Subcutaneous abdominal adipose tissue (tissue), 5 donors: ENCODE data around the gene ANKFN1.

Source experiments
- H3K27ac ChIP-seq: one replicate; pipeline ENCODE4 v1.7.0; 2013; ENCODE audit warnings: low read depth, mild to moderate bottlenecking, inconsistent platforms, low read length, moderate library complexity
- H3K27me3 ChIP-seq, 5 donors: one replicate each; pipeline ENCODE4 v1.7.0; 2013; ENCODE audit warnings: low read length in 5 of 5, inconsistent platforms in 1 of 5; ENCODE audit not compliant: control insufficient read depth in 5 of 5, insufficient read depth in 4 of 5
- H3K36me3 ChIP-seq, 5 donors: one replicate each; pipeline ENCODE4 v1.7.0; 2013; ENCODE audit warnings: low read length in 5 of 5; ENCODE audit not compliant: control insufficient read depth in 5 of 5, insufficient read depth in 5 of 5
- H3K4me1 ChIP-seq, 5 donors: one replicate each; pipeline ENCODE4 v1.7.0; 2013; ENCODE audit warnings: low read length in 5 of 5, mild to moderate bottlenecking in 3 of 5, moderate library complexity in 1 of 5; ENCODE audit not compliant: control insufficient read depth in 5 of 5, insufficient read depth in 5 of 5
- H3K4me3 ChIP-seq, 5 donors: one replicate each; pipeline ENCODE4 v1.7.0; 2013; ENCODE audit warnings: low read length in 5 of 5, low read depth in 1 of 5
- H3K9ac ChIP-seq, 5 donors: one replicate each; pipeline ENCODE4 v1.7.0; 2013; ENCODE audit warnings: low read length in 5 of 5, mild to moderate bottlenecking in 4 of 5, moderate library complexity in 3 of 5
- H3K9me3 ChIP-seq, 5 donors: one replicate each; pipeline ENCODE4 v1.7.0; 2013; ENCODE audit warnings: low read length in 5 of 5; ENCODE audit not compliant: control insufficient read depth in 5 of 5
- donor health status: healthy.
- donor health status: healthy.
- donor health status: healthy.
- donor health status: healthy.
- donor health status: healthy.

The ANKFN1 gene

GRCh38 chr17:56176091-56176490, 22.8 kb downstream of the ANKFN1 start:
- no peaks in the 10 kb centered on the region for H3K36me3 ChIP-seq
- no peaks in the 10 kb centered on the region for H3K27me3 ChIP-seq
- H3K27ac ChIP-seq: no peak overlapping the region
- H3K9ac ChIP-seq: no peak overlapping the region
- H3K4me1 ChIP-seq: no peaks in the 10 kb centered on the region
- H3K4me3 ChIP-seq: no peak overlapping the region
- no peaks in the 10 kb centered on the region for H3K9me3 ChIP-seq

DNA sequence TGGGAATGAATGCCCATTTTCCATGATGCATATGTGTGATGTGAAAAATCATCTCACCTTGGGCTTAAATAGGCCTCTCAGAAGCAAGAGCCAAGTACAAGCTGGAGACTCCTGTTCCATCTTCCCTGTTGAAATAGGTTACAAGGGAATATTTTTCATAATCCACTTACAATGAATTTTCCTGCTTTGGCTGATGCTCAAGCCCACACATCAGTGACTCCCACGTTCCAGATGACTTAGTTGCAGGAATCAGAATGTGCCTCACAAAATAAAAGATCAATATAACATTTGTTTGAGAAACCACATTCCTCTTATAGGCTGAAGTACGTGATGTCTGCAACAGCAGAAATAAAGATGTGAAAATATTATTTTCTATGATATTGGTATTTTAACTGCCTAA, 24.1 kb downstream of the ANKFN1 start:
- H3K9ac ChIP-seq: no peak overlapping the region
- no peaks in the 10 kb centered on the region for H3K36me3 ChIP-seq

DNA sequence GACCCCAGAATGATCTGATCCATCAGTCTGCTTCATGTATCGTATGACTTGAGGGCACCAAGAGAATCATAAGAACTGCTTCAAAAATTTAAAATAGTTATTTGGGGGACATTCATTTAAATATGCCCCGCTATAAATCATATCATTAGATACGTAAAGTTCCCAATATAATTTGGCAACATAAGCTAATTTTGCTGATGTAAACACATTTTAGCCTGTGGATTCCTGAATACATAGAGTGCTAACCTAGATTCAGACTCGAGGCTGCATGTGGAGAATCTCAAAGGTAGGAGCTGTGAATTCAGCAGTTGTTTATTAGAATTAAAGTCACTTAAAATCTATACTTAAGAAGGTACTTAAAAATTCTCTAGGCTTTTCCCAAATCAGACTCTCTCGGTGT, 24.9 kb downstream of the ANKFN1 start:
- Histone ChIP-seq H3K4me3 (no peak overlapping the region), H3K9me3 (no peaks in the 10 kb centered on the region), H3K36me3 (no peaks in the 10 kb centered on the region), H3K9ac (no peak overlapping the region), H3K27me3 (no peaks in the 10 kb centered on the region), H3K4me1 (no peaks in the 10 kb centered on the region), H3K27ac (no peak overlapping the region)

More for the DNA sequence above, 24.1 kb downstream of the ANKFN1 start:
- H3K4me3 ChIP-seq: no peak overlapping the region
- H3K9me3 ChIP-seq: no peaks in the 10 kb centered on the region
- H3K4me1 ChIP-seq: no peaks in the 10 kb centered on the region
- H3K27me3 ChIP-seq: no peaks in the 10 kb centered on the region
- no peak overlapping the region for H3K27ac ChIP-seq

DNA sequence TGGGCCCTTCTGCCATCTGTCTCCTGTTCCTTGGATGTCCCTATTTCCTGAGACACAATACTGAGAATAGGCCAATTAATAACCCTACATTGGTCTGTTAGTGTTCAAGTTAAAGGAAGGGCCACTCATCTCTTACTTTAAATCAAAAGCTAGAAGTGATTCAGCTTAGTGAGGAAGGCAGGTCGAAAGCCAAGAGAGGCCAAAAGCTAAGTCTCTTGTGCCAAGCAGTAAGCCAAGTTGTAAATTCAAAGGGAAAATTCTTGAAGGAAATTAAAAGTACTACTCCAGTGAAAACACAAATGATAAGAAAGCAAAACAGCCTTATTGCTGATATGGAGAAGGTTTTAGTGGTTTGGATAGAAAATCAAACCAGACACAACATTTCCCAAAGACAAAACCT, 28.8 kb downstream of the ANKFN1 start:
- H3K27ac ChIP-seq: no peak overlapping the region
- H3K27me3 ChIP-seq: no peaks in the 10 kb centered on the region
- peaks cover 0 to 2% (median 0%) of the 10 kb centered on the region in 5 donors for H3K4me1 ChIP-seq
- H3K4me3 ChIP-seq: no peak overlapping the region
- H3K9ac ChIP-seq: no peak overlapping the region
- H3K36me3 ChIP-seq: no peaks in the 10 kb centered on the region
- H3K9me3 ChIP-seq: no peaks in the 10 kb centered on the region

- H3K27me3 ChIP-seq: no peaks in the 10 kb centered on the region
- H3K27ac ChIP-seq: no peak overlapping the region
- no peaks in the 10 kb centered on the region for H3K36me3 ChIP-seq
- H3K9me3 ChIP-seq: no peaks in the 10 kb centered on the region
- H3K9ac ChIP-seq: no peak overlapping the region
- peaks cover 0 to 2% (median 0%) of the 10 kb centered on the region in 5 donors for H3K4me1 ChIP-seq
- H3K4me3 ChIP-seq: no peak overlapping the region
Measured at GRCh38 chr17:56184650-56185049, 31.4 kb downstream of the ANKFN1 start.

DNA sequence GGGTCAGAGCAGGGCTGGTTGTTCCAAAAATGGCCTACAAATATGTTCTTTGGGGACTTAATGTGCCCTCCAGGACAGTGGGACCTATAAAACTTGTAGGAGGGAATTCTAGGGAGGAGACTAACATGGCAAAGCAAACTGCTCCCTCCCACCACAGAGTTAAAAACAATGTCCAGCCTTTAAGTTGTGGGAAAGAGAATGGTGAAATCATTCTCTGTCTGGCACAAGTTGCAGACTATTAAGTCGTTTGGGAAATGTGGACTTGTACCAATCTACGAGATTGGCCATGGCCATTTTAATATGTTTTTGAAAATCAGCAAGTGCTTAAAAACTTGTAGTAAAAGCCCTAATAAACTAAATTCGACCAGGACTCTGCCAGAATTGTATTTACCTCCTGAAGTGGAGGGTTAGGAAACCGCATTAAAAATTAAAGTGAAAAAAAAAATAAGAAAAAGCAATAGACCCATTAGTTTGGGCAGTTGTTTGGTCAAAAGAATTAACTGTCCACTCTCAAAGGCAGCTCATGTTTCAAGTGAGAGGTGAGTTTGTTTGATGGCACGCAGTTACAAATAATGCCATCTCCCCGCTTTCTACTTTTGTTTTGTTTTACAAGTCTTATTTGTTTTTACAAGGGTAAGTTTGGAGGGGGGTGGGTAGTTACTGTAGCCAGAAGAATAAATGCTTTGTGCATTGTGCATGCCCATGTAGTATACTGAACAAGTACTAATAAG, 32.4 kb downstream of the ANKFN1 start:
- no peaks in the 10 kb centered on the region for H3K9me3 ChIP-seq
- no peak overlapping the region for H3K27ac ChIP-seq
- peaks cover 0 to 2% (median 0%) of the 10 kb centered on the region in 5 donors for H3K4me1 ChIP-seq
- no peak overlapping the region for H3K9ac ChIP-seq
- no peak overlapping the region for H3K4me3 ChIP-seq
- H3K27me3 ChIP-seq: no peaks in the 10 kb centered on the region
- H3K36me3 ChIP-seq: no peaks in the 10 kb centered on the region

GRCh38 chr17:56186222-56186786, 33.0 kb downstream of the ANKFN1 start:
- no peak overlapping the region for H3K9ac ChIP-seq
- H3K9me3 ChIP-seq: no peaks in the 10 kb centered on the region
- H3K4me3 ChIP-seq: no peak overlapping the region
- no peak overlapping the region for H3K27ac ChIP-seq
- no peaks in the 10 kb centered on the region for H3K27me3 ChIP-seq
- H3K36me3 ChIP-seq: no peaks in the 10 kb centered on the region
- peaks cover 0 to 2% (median 0%) of the 10 kb centered on the region in 5 donors for H3K4me1 ChIP-seq

DNA sequence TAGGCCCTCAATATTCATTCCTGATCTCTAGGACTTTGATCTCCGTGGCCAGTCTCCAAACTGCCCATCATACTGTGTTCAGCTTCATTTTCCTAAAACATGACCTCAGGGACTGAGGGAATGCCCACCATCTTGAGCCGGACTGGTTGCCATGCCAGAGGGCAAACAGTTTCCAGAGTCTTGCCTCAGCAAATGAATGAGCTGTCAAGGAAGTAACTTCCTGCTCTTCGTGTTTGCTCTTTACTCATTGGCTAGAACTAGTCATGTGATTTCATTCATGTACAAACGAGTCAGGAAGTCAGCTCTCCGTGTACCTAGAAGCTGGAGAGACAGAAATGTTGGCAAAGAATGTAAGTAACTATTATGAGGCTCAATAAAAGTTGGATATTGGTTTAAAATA, 50.2 kb downstream of the ANKFN1 start:
- peaks cover 0 to 2% (median 0%) of the 10 kb centered on the region in 5 donors for H3K4me1 ChIP-seq
- H3K36me3 ChIP-seq: no peaks in the 10 kb centered on the region
- no peak overlapping the region for H3K4me3 ChIP-seq
- H3K9ac ChIP-seq: no peak overlapping the region
- H3K27ac ChIP-seq: no peak overlapping the region
- no peaks in the 10 kb centered on the region for H3K9me3 ChIP-seq
- H3K27me3 ChIP-seq: no peaks in the 10 kb centered on the region

GRCh38 chr17:56206351-56206750, 53.1 kb downstream of the ANKFN1 start:
- Histone ChIP-seq H3K4me1 (no peaks in the 10 kb centered on the region), H3K27ac (no peak overlapping the region), H3K36me3 (no peaks in the 10 kb centered on the region), H3K27me3 (no peaks in the 10 kb centered on the region), H3K9me3 (peaks cover 0 to 1% (median 0%) of the 10 kb centered on the region in 5 donors), H3K9ac (no peak overlapping the region), H3K4me3 (no peak overlapping the region)

GRCh38 chr17:56213031-56213430, 59.8 kb downstream of the ANKFN1 start:
- H3K9ac ChIP-seq: no peak overlapping the region
- H3K27me3 ChIP-seq: peaks cover 0 to 3% (median 0%) of the 10 kb centered on the region in 5 donors
- H3K4me1 ChIP-seq: no peaks in the 10 kb centered on the region
- no peaks in the 10 kb centered on the region for H3K36me3 ChIP-seq
- no peak overlapping the region for H3K27ac ChIP-seq
- no peak overlapping the region for H3K4me3 ChIP-seq
- H3K9me3 ChIP-seq: peaks cover 0 to 4% (median 0%) of the 10 kb centered on the region in 5 donors
